Measurements from ENCODE around the gene KRTAP5-7. TPM values are rescaled to one million over a fixed set of nuclear protein-coding genes. Genes with fewer than 3 reads are reported as not detected.

KRTAP5-7 gene
- polyA plus RNA-seq, 2 donors = 0.20 TPM; not detected in 1

- H3K4me1 ChIP-seq (ENCODE audit: control insufficient read depth in 2 of 2, insufficient read depth in 2 of 2, low read length in 1 of 2) = peaks cover 0 to 2% of the 10 kb centered on the region in 2 donors
- no peaks in the 10 kb centered on the region for H3K27me3 ChIP-seq (ENCODE audit: control insufficient read depth in 1 of 2, insufficient read depth in 2 of 2, low read length in 2 of 2)
- H3K36me3 ChIP-seq (ENCODE audit: control insufficient read depth in 2 of 2, insufficient read depth in 2 of 2, low read length in 1 of 2) = peaks cover 29 to 47% of the 10 kb centered on the region in 2 donors
- 94 to 97% methylated on average over 20 of the region's 20 CpGs for WGBS, 2 donors
- H3K4me3 ChIP-seq (ENCODE audit: low read depth in 1 of 2, low read length in 2 of 2) = no peak overlapping the region
- H3K27ac ChIP-seq (ENCODE audit: low read depth in 2 of 2, low read length in 1 of 2) = no peak overlapping the region
- H3K9me3 ChIP-seq (ENCODE audit: control insufficient read depth in 2 of 2, insufficient read depth in 1 of 2, low read depth in 1 of 2, low read length in 1 of 2) = no peaks in the 10 kb centered on the region
These were observed 31.5 kb upstream of the KRTAP5-7 start for GRCh38 chr11:71495286-71496230.

- no peaks in the 10 kb centered on the region for H3K9me3 ChIP-seq (ENCODE audit: control insufficient read depth in 2 of 2, insufficient read depth in 1 of 2, low read depth in 1 of 2, low read length in 1 of 2)
- no peak overlapping the region for H3K4me3 ChIP-seq (ENCODE audit: low read depth in 1 of 2, low read length in 2 of 2)
- no peaks in the 10 kb centered on the region for H3K27me3 ChIP-seq (ENCODE audit: control insufficient read depth in 1 of 2, insufficient read depth in 2 of 2, low read length in 2 of 2)
- H3K4me1 ChIP-seq (ENCODE audit: control insufficient read depth in 2 of 2, insufficient read depth in 2 of 2, low read length in 1 of 2) = peaks cover 0 to 2% of the 10 kb centered on the region in 2 donors
- peaks cover 32 to 47% of the 10 kb centered on the region in 2 donors for H3K36me3 ChIP-seq (ENCODE audit: control insufficient read depth in 2 of 2, insufficient read depth in 2 of 2, low read length in 1 of 2)
- 97 to 98% methylated on average over 13 of the region's 13 CpGs for WGBS, 2 donors
- H3K27ac ChIP-seq (ENCODE audit: low read depth in 2 of 2, low read length in 1 of 2) = no peak overlapping the region
These were observed 30.6 kb upstream of the KRTAP5-7 start for GRCh38 chr11:71496421-71496820.

DNA sequence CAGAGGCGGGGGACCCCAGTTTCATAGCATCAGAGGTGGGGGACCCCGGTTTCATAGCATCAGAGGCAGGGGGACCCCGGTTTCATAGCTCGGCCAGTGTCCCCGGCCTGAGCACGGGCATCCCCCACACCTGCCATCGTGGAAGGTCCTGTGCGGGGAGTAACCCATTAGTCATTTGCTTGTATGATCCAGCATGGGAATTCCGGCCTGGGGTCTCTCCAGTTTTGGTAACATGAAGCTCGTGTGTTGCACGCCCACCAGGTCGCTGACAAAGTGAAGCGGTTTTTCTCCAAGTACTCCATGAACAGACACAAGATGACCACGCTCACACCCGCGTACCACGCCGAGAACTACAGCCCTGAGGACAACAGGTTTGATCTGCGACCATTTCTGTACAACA, 29.0 kb upstream of the KRTAP5-7 start:
- H3K4me3 ChIP-seq (ENCODE audit: low read depth in 1 of 2, low read length in 2 of 2) = no peak overlapping the region
- H3K4me1 ChIP-seq (ENCODE audit: control insufficient read depth in 2 of 2, insufficient read depth in 2 of 2, low read length in 1 of 2) = no peaks in the 10 kb centered on the region
- 96 to 97% methylated on average over 19 of the region's 19 CpGs for WGBS, 2 donors
- no peak overlapping the region for H3K27ac ChIP-seq (ENCODE audit: low read depth in 2 of 2, low read length in 1 of 2)
- no peaks in the 10 kb centered on the region for H3K9me3 ChIP-seq (ENCODE audit: control insufficient read depth in 2 of 2, insufficient read depth in 1 of 2, low read depth in 1 of 2, low read length in 1 of 2)
- no peaks in the 10 kb centered on the region for H3K27me3 ChIP-seq (ENCODE audit: control insufficient read depth in 1 of 2, insufficient read depth in 2 of 2, low read length in 2 of 2)
- H3K36me3 ChIP-seq (ENCODE audit: control insufficient read depth in 2 of 2, insufficient read depth in 2 of 2, low read length in 1 of 2) = peaks cover 32 to 48% of the 10 kb centered on the region in 2 donors

GRCh38 chr11:71499125-71499524, 27.9 kb upstream of the KRTAP5-7 start:
- Histone ChIP-seq H3K27ac (ENCODE audit: low read depth in 2 of 2, low read length in 1 of 2) (no peak overlapping the region), H3K4me3 (ENCODE audit: low read depth in 1 of 2, low read length in 2 of 2) (no peak overlapping the region), H3K27me3 (ENCODE audit: control insufficient read depth in 1 of 2, insufficient read depth in 2 of 2, low read length in 2 of 2) (no peaks in the 10 kb centered on the region), H3K4me1 (ENCODE audit: control insufficient read depth in 2 of 2, insufficient read depth in 2 of 2, low read length in 1 of 2) (peaks cover under 1 to 3% of the 10 kb centered on the region in 2 donors), H3K36me3 (ENCODE audit: control insufficient read depth in 2 of 2, insufficient read depth in 2 of 2, low read length in 1 of 2) (peaks cover 32 to 49% of the 10 kb centered on the region in 2 donors), H3K9me3 (ENCODE audit: control insufficient read depth in 2 of 2, insufficient read depth in 1 of 2, low read depth in 1 of 2, low read length in 1 of 2) (no peaks in the 10 kb centered on the region)
- 74 to 81% methylated on average over 13 of the region's 13 CpGs for WGBS, 2 donors

GRCh38 chr11:71499546-71499945, 27.5 kb upstream of the KRTAP5-7 start:
- Histone ChIP-seq H3K4me1 (ENCODE audit: control insufficient read depth in 2 of 2, insufficient read depth in 2 of 2, low read length in 1 of 2) (peaks cover 3 to 4% of the 10 kb centered on the region in 2 donors), H3K36me3 (ENCODE audit: control insufficient read depth in 2 of 2, insufficient read depth in 2 of 2, low read length in 1 of 2) (peaks cover 32 to 48% of the 10 kb centered on the region in 2 donors), H3K4me3 (ENCODE audit: low read depth in 1 of 2, low read length in 2 of 2) (no peak overlapping the region), H3K9me3 (ENCODE audit: control insufficient read depth in 2 of 2, insufficient read depth in 1 of 2, low read depth in 1 of 2, low read length in 1 of 2) (no peaks in the 10 kb centered on the region), H3K27ac (ENCODE audit: low read depth in 2 of 2, low read length in 1 of 2) (no peak overlapping the region), H3K27me3 (ENCODE audit: control insufficient read depth in 1 of 2, insufficient read depth in 2 of 2, low read length in 2 of 2) (no peaks in the 10 kb centered on the region)
- WGBS, 2 donors = 89 to 90% methylated on average over 6 of the region's 6 CpGs

DNA sequence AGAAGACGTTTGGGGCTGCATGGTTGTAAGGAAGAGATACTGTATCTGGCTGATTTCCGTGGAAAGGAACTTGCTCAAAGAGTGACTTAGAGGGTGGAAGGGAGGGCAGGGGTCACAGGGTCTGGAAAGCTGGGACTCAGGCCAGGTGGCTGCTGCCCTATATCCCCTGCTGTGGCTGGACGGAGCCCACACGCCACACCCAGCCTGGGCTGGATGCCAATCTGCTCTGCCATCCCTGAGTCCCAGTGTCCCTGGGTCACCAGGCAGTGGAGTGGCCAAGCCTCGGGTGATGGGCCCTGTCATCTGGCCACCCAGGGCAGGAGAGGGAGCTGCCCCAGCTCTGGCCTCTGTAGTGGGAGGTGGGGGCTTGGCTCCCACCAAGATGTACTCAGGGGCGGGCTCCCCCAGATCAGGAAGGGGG, 26.5 kb upstream of the KRTAP5-7 start:
- Histone ChIP-seq H3K9me3 (ENCODE audit: control insufficient read depth in 2 of 2, insufficient read depth in 1 of 2, low read depth in 1 of 2, low read length in 1 of 2) (no peaks in the 10 kb centered on the region), H3K36me3 (ENCODE audit: control insufficient read depth in 2 of 2, insufficient read depth in 2 of 2, low read length in 1 of 2) (peaks cover 28 to 47% of the 10 kb centered on the region in 2 donors), H3K27ac (ENCODE audit: low read depth in 2 of 2, low read length in 1 of 2) (no peak overlapping the region), H3K4me3 (ENCODE audit: low read depth in 1 of 2, low read length in 2 of 2) (no peak overlapping the region), H3K27me3 (ENCODE audit: control insufficient read depth in 1 of 2, insufficient read depth in 2 of 2, low read length in 2 of 2) (no peaks in the 10 kb centered on the region), H3K4me1 (ENCODE audit: control insufficient read depth in 2 of 2, insufficient read depth in 2 of 2, low read length in 1 of 2) (peaks cover 3 to 4% of the 10 kb centered on the region in 2 donors)
- 63 to 66% methylated on average over 6 of the region's 6 CpGs for WGBS, 2 donors

DNA sequence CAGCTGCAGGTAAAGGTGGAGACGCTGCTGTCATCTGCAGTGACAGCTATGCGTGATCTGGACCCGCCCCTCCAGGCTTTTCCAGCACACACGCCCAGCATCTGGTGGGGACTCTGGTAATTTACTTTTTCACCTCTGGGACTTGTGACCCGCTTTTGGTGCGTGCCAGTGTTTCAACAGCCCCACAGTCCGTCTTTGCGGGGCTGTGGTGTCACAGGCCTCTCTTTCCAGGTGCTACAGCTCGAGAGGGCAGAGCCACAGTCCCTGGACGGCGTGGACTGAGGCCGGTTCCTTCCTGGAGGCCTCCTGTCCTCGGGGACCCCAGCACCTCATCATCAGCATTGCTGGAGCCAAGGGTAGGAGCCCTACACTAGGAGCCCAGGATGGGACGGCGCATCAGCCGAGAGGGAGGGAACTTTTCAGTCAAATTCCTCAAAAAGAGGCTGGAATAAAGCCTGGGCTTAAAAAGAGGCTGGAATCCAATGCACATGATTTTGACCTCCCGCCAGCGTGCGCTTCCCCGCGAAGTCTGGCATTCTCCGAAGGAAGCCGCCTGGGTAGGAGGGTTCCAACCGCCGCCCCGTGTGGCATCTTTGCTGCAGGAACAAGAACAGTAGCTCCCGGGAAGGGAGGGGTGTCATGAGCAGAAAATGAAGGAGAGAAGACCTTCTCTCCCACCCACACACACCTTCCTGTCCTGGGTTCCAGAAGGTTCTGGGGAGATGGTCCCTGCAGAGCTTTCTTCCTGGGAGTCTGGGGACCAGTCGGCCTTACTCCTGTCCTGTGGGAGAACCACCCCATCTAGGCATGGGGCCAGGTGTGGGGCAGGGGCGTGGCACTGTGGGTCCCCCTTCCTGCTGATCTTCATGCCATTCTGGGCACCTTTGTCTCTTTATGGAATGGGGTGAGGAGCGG, 25.7 kb upstream of the KRTAP5-7 start:
- 92 to 93% methylated on average over 30 of the region's 30 CpGs for WGBS, 2 donors
- H3K27me3 ChIP-seq (ENCODE audit: control insufficient read depth in 1 of 2, insufficient read depth in 2 of 2, low read length in 2 of 2) = no peaks in the 10 kb centered on the region
- no peak overlapping the region for H3K4me3 ChIP-seq (ENCODE audit: low read depth in 1 of 2, low read length in 2 of 2)
- no peaks in the 10 kb centered on the region for H3K9me3 ChIP-seq (ENCODE audit: control insufficient read depth in 2 of 2, insufficient read depth in 1 of 2, low read depth in 1 of 2, low read length in 1 of 2)
- no peak overlapping the region for H3K27ac ChIP-seq (ENCODE audit: low read depth in 2 of 2, low read length in 1 of 2)
- peaks cover 3 to 4% of the 10 kb centered on the region in 2 donors for H3K4me1 ChIP-seq (ENCODE audit: control insufficient read depth in 2 of 2, insufficient read depth in 2 of 2, low read length in 1 of 2)
- peaks cover 21 to 41% of the 10 kb centered on the region in 2 donors for H3K36me3 ChIP-seq (ENCODE audit: control insufficient read depth in 2 of 2, insufficient read depth in 2 of 2, low read length in 1 of 2)

- Histone ChIP-seq H3K27me3 (ENCODE audit: control insufficient read depth in 1 of 2, insufficient read depth in 2 of 2, low read length in 2 of 2) (no peaks in the 10 kb centered on the region), H3K36me3 (ENCODE audit: control insufficient read depth in 2 of 2, insufficient read depth in 2 of 2, low read length in 1 of 2) (peaks cover 19 to 38% of the 10 kb centered on the region in 2 donors), H3K27ac (ENCODE audit: low read depth in 2 of 2, low read length in 1 of 2) (no peak overlapping the region), H3K9me3 (ENCODE audit: control insufficient read depth in 2 of 2, insufficient read depth in 1 of 2, low read depth in 1 of 2, low read length in 1 of 2) (peaks cover 0 to under 1% of the 10 kb centered on the region in 2 donors), H3K4me3 (ENCODE audit: low read depth in 1 of 2, low read length in 2 of 2) (no peak overlapping the region), H3K4me1 (ENCODE audit: control insufficient read depth in 2 of 2, insufficient read depth in 2 of 2, low read length in 1 of 2) (peaks cover 3 to 4% of the 10 kb centered on the region in 2 donors)
- WGBS, 2 donors = 94 to 99% methylated on average over 10 of the region's 10 CpGs
These were observed 25.0 kb upstream of the KRTAP5-7 start for GRCh38 chr11:71502026-71502425.

- Histone ChIP-seq H3K36me3 (ENCODE audit: control insufficient read depth in 2 of 2, insufficient read depth in 2 of 2, low read length in 1 of 2) (peaks cover 15 to 30% of the 10 kb centered on the region in 2 donors), H3K4me1 (ENCODE audit: control insufficient read depth in 2 of 2, insufficient read depth in 2 of 2, low read length in 1 of 2) (peaks cover 3 to 4% of the 10 kb centered on the region in 2 donors), H3K9me3 (ENCODE audit: control insufficient read depth in 2 of 2, insufficient read depth in 1 of 2, low read depth in 1 of 2, low read length in 1 of 2) (peaks cover 0 to 3% of the 10 kb centered on the region in 2 donors), H3K27me3 (ENCODE audit: control insufficient read depth in 1 of 2, insufficient read depth in 2 of 2, low read length in 2 of 2) (no peaks in the 10 kb centered on the region), H3K27ac (ENCODE audit: low read depth in 2 of 2, low read length in 1 of 2) (no peak overlapping the region), H3K4me3 (ENCODE audit: low read depth in 1 of 2, low read length in 2 of 2) (no peak overlapping the region)
- WGBS, 2 donors = 95 to 96% methylated on average over 14 to 15 of the region's 15 CpGs
These were observed 24.1 kb upstream of the KRTAP5-7 start for GRCh38 chr11:71502871-71503435.

Measured in esophagus (tissue), 2 donors.